ENCODE measurements around the gene MIPEP.

DNA sequence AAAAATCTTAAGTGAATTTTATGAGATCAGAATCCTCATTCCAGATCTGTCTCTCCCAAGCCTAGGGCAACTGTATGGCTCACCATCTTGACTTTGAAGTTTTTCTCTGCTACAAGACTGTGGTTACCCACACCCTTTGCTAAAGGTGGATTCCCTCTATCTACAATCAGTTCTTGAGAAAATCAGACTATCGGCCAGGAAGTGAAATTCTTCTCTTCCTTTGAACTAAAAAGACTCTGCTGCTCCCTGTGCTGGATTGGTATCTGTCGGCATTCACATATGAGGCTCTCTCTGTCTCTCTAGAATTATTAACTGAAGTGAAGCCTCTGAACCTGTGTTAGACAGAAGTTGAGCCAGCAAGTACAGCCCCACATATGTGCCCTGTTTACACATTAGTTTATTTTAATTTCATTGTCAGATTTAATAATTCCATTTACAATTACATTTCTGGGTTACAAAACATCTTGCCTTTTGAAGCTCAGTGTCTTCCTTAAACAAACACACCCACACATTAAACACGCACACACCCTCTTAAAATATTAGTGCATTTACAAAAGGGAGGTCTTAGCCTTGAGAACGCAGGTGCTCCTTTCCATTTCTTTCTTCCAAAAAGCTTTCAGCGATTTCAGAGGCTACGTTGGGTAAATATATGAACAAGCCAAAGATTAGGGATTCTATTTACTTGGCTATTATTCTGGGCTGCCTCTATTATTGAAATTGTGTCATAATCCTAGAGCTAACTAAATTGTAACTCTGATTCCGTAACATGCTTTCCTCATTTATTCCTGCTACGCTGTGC, 145.7 kb downstream of the MIPEP start:
- TF ChIP-seq, protein P1, sequence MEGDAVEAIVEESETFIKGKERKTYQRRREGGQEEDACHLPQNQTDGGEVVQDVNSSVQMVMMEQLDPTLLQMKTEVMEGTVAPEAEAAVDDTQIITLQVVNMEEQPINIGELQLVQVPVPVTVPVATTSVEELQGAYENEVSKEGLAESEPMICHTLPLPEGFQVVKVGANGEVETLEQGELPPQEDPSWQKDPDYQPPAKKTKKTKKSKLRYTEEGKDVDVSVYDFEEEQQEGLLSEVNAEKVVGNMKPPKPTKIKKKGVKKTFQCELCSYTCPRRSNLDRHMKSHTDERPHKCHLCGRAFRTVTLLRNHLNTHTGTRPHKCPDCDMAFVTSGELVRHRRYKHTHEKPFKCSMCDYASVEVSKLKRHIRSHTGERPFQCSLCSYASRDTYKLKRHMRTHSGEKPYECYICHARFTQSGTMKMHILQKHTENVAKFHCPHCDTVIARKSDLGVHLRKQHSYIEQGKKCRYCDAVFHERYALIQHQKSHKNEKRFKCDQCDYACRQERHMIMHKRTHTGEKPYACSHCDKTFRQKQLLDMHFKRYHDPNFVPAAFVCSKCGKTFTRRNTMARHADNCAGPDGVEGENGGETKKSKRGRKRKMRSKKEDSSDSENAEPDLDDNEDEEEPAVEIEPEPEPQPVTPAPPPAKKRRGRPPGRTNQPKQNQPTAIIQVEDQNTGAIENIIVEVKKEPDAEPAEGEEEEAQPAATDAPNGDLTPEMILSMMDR (IDR thresholded peaks at IDR 0.05), result no peak
- TF ChIP-seq POLR2A (IDR thresholded peaks at IDR 0.05), result no peak
